ENCODE data around the gene FGFR2. TPM values are rescaled to one million over a fixed set of nuclear protein-coding genes. Genes with fewer than 3 reads are reported as not detected.

Gene FGFR2
- total RNA-seq, 1 donor from 2014 or later = 11.8 TPM

- no peak overlapping the region for H3K4me3 Mint-ChIP-seq (ENCODE audit: unreplicated experiment)
- DNase-seq (ENCODE audit: low read depth) = no peak
Measured at GRCh38 chr10:121448766-121449421, 149.3 kb downstream of the FGFR2 start.

GRCh38 chr10:121444520-121445165 lies 153.6 kb downstream of the FGFR2 start:
- Histone ChIP-seq H2AFZ (ENCODE audit: low read depth, low read length) (no peak overlapping the region), H3K27ac (ENCODE audit: low read depth, low read length) (no peak overlapping the region), H3K4me3 (ENCODE audit: insufficient read depth, low read depth, low read length) (no peak overlapping the region), H3K27me3 (ENCODE audit: insufficient read depth, low read length) (no peaks in the 10 kb centered on the region), H3K9me3 (ENCODE audit: insufficient read depth, low read depth, low read length) (no peaks in the 10 kb centered on the region), H3K79me2 (ENCODE audit: insufficient read depth, low read length) (no peaks in the 10 kb centered on the region), H3K4me2 (ENCODE audit: low read length) (no peak overlapping the region), H3K4me1 (ENCODE audit: insufficient read depth, low read length) (no peaks in the 10 kb centered on the region), H3K36me3 (ENCODE audit: insufficient read depth, low read length) (no peaks in the 10 kb centered on the region), H4K20me1 (ENCODE audit: insufficient read depth, low read length) (no peaks in the 10 kb centered on the region), H3K9ac (ENCODE audit: low read length) (no peak overlapping the region)
- peaks cover 6% of the 10 kb centered on the region for H3K4me1 Mint-ChIP-seq (ENCODE audit: low read depth, unreplicated experiment)
- FAIRE-seq (no peak), DNase-seq (ENCODE audit: low read depth) (no peak)
- no peaks in the 10 kb centered on the region for H3K36me3 Mint-ChIP-seq (ENCODE audit: low read depth, unreplicated experiment)
- no peaks in the 10 kb centered on the region for H3K9me3 Mint-ChIP-seq (ENCODE audit: unreplicated experiment)
- peaks cover 15% of the 10 kb centered on the region for H3K27me3 Mint-ChIP-seq (ENCODE audit: low read depth, unreplicated experiment)
- no peak overlapping the region for H3K27ac Mint-ChIP-seq (ENCODE audit: unreplicated experiment)
- no peak overlapping the region for H3K4me3 Mint-ChIP-seq (ENCODE audit: unreplicated experiment)
- no peak for TF ChIP-seq EZH2 (IDR thresholded peaks at IDR 0.05; ENCODE audit: insufficient read depth, low read length)
- TF ChIP-seq CTCF (IDR thresholded peaks at IDR 0.05; ENCODE audit: insufficient read depth, low read depth, low read length) = no peak

More at GRCh38 chr10:121448766-121449421, 149.3 kb downstream of the FGFR2 start:
- H3K9ac ChIP-seq (ENCODE audit: low read length) = no peak overlapping the region
- no peak for FAIRE-seq
- peaks cover 6% of the 10 kb centered on the region for H3K4me1 Mint-ChIP-seq (ENCODE audit: low read depth, unreplicated experiment)
- no peak overlapping the region for H3K27ac ChIP-seq (ENCODE audit: low read depth, low read length)
- H4K20me1 ChIP-seq (ENCODE audit: insufficient read depth, low read length) = no peaks in the 10 kb centered on the region
- no peak overlapping the region for H3K4me2 ChIP-seq (ENCODE audit: low read length)
- TF ChIP-seq EZH2 (IDR thresholded peaks at IDR 0.05; ENCODE audit: insufficient read depth, low read length) (no peak), CTCF (IDR thresholded peaks at IDR 0.05; ENCODE audit: insufficient read depth, low read depth, low read length) (no peak)
- H3K36me3 ChIP-seq (ENCODE audit: insufficient read depth, low read length) = no peaks in the 10 kb centered on the region
- H3K27me3 ChIP-seq (ENCODE audit: insufficient read depth, low read length) = no peaks in the 10 kb centered on the region
- H3K9me3 Mint-ChIP-seq (ENCODE audit: unreplicated experiment) = no peaks in the 10 kb centered on the region
- no peak overlapping the region for H2AFZ ChIP-seq (ENCODE audit: low read depth, low read length)
- no peaks in the 10 kb centered on the region for H3K36me3 Mint-ChIP-seq (ENCODE audit: low read depth, unreplicated experiment)
- no peaks in the 10 kb centered on the region for H3K4me1 ChIP-seq (ENCODE audit: insufficient read depth, low read length)
- H3K9me3 ChIP-seq (ENCODE audit: insufficient read depth, low read depth, low read length) = no peaks in the 10 kb centered on the region
- no peak overlapping the region for H3K4me3 ChIP-seq (ENCODE audit: insufficient read depth, low read depth, low read length)
- peaks cover 16% of the 10 kb centered on the region for H3K27me3 Mint-ChIP-seq (ENCODE audit: low read depth, unreplicated experiment)
- no peak overlapping the region for H3K27ac Mint-ChIP-seq (ENCODE audit: unreplicated experiment)
- H3K79me2 ChIP-seq (ENCODE audit: insufficient read depth, low read length) = no peaks in the 10 kb centered on the region

Measured in astrocyte (in vitro differentiated cells and primary cell).